Lung (tissue), 12 donors: ENCODE results near the gene MPC1. TPM values are rescaled to one million over a fixed set of nuclear protein-coding genes. Genes with fewer than 3 reads are reported as not detected.
A peak's percentile ranks its signal among the peaks of the same experiment; 100 is the strongest.

Experiments
- ATAC-seq: fragments of 200-7000 bp; cut with Tn5 transposase; one replicate; pipeline ENCODE4 v1.9.1; 2020; ENCODE audit warnings: moderate number of reproducible peaks; ENCODE audit not compliant: insufficient read depth, low FRiP score
- DNase-seq, 3 donors: peaks; one replicate each; pipeline ENCODE4 v3.0.0-alpha.2; 2013 to 2017
- H3K27ac ChIP-seq, 2 donors: one replicate each; pipeline ENCODE4 v1.5.1; 2013; ENCODE audit warnings: mild to moderate bottlenecking in 2 of 2, moderate library complexity in 2 of 2, control low read depth in 1 of 2, inconsistent platforms in 1 of 2, low read depth in 1 of 2, low read length in 1 of 2
- H3K27me3 ChIP-seq, 3 donors: one replicate each; pipeline ENCODE4 v1.5.1; 2013; ENCODE audit warnings: low read length in 2 of 3; ENCODE audit not compliant: control insufficient read depth in 3 of 3, insufficient read depth in 3 of 3
- H3K36me3 ChIP-seq, 4 donors: one replicate each; pipeline ENCODE4 v1.5.1; 2013; ENCODE audit warnings: low read length in 4 of 4, mild to moderate bottlenecking in 1 of 4, moderate library complexity in 1 of 4; ENCODE audit not compliant: control insufficient read depth in 4 of 4, insufficient read depth in 4 of 4
- H3K4me1 ChIP-seq, 5 donors: one replicate each; pipeline ENCODE4 v1.5.1; 2013; ENCODE audit warnings: low read length in 5 of 5, mild to moderate bottlenecking in 2 of 5, moderate library complexity in 1 of 5; ENCODE audit not compliant: control insufficient read depth in 5 of 5, insufficient read depth in 5 of 5
- H3K4me3 ChIP-seq: one replicate; pipeline ENCODE4 v1.5.1; 2013; ENCODE audit warnings: mild to moderate bottlenecking, control low read depth, moderate library complexity
- H3K9ac ChIP-seq, 2 donors: one replicate each; pipeline ENCODE4 v1.5.1; 2013; ENCODE audit warnings: low read length in 2 of 2, control low read depth in 1 of 2; ENCODE audit not compliant: insufficient read depth in 1 of 2
- H3K9me3 ChIP-seq, 4 donors: one replicate each; pipeline ENCODE4 v1.5.1; 2013; ENCODE audit warnings: low read length in 3 of 4, mild to moderate bottlenecking in 1 of 4, moderate library complexity in 1 of 4; ENCODE audit not compliant: control insufficient read depth in 4 of 4, insufficient read depth in 3 of 4
- WGBS, 2 donors: extraction: QIAGEN DNeasy Blood & Tissue Kit; methylation state at CpG; one replicate each; pipeline ENCODE4 v1.1.7; 2013; 5-methylcytosine and 5-hydroxymethylcytosine counted together
- polyA plus RNA-seq, 2 donors: library from polyadenylated mRNA; stranded (reverse); fragments of 200-250 nt; gene quantifications; one replicate each; pipeline ENCODE4 v1.2.1, GENCODE V29; 2013
- total RNA-seq, 2 donors: library from RNA; depleted of rRNA in 1 of 2; stranded (reverse); fragments of >200 nt in 1 of 2; gene quantifications; one replicate each; pipeline ENCODE4 v1.2.1, GENCODE V29; 2014 to 2021
- TF ChIP-seq, protein P1 (sequence below): IDR thresholded peaks from 2 replicates; pipeline ENCODE4 v1.5.1; 2012; ENCODE audit warnings: mild to moderate bottlenecking; ENCODE audit errors: control extremely low read depth, extremely low read depth
- donor health status: control.
- donor health status: control.
- donor health status: Bipolar disorder and iron deficiency.
- donor health status: healthy.
- donor health status: DM: yes; HTN: yes; CAD: no.

Gene MPC1
- total and polyA plus RNA-seq, 4 donors: 30.1 to 103 (median 56.6) TPM

- H3K4me3 ChIP-seq: no peak overlapping the region
- no peaks in the 10 kb centered on the region for H3K9me3 ChIP-seq
- no peak overlapping the region for H3K27ac ChIP-seq
- H3K27me3 ChIP-seq: no peaks in the 10 kb centered on the region
- TF ChIP-seq, protein P1, sequence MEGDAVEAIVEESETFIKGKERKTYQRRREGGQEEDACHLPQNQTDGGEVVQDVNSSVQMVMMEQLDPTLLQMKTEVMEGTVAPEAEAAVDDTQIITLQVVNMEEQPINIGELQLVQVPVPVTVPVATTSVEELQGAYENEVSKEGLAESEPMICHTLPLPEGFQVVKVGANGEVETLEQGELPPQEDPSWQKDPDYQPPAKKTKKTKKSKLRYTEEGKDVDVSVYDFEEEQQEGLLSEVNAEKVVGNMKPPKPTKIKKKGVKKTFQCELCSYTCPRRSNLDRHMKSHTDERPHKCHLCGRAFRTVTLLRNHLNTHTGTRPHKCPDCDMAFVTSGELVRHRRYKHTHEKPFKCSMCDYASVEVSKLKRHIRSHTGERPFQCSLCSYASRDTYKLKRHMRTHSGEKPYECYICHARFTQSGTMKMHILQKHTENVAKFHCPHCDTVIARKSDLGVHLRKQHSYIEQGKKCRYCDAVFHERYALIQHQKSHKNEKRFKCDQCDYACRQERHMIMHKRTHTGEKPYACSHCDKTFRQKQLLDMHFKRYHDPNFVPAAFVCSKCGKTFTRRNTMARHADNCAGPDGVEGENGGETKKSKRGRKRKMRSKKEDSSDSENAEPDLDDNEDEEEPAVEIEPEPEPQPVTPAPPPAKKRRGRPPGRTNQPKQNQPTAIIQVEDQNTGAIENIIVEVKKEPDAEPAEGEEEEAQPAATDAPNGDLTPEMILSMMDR: no peak
- no peak overlapping the region for H3K9ac ChIP-seq
- ATAC-seq: no peak
- no peak for DNase-seq
- WGBS, 2 donors: 95 to 97% methylated on average over 3 of the region's 3 CpGs
- H3K36me3 ChIP-seq: peaks cover 2 to 9% (median 4%) of the 10 kb centered on the region in 4 donors
- peaks cover 0 to 16% (median 0%) of the 10 kb centered on the region in 5 donors for H3K4me1 ChIP-seq
Observed at GRCh38 chr6:166370489-166370888, 12.3 kb downstream of the MPC1 start.

- Histone ChIP-seq H3K4me3 (no peak overlapping the region), H3K9me3 (no peaks in the 10 kb centered on the region), H3K4me1 (peaks cover 0 to 12% (median 0%) of the 10 kb centered on the region in 5 donors), H3K36me3 (peaks cover 2 to 9% (median 4%) of the 10 kb centered on the region in 4 donors), H3K27ac (no peak overlapping the region), H3K27me3 (no peaks in the 10 kb centered on the region), H3K9ac (no peak overlapping the region)
- WGBS, 2 donors: 66 to 71% methylated on average over 3 of the region's 3 CpGs
- no peak for DNase-seq
- TF ChIP-seq, protein P1: no peak
- no peak for ATAC-seq
Observed at GRCh38 chr6:166369782-166370181, 13.0 kb downstream of the MPC1 start.

DNA sequence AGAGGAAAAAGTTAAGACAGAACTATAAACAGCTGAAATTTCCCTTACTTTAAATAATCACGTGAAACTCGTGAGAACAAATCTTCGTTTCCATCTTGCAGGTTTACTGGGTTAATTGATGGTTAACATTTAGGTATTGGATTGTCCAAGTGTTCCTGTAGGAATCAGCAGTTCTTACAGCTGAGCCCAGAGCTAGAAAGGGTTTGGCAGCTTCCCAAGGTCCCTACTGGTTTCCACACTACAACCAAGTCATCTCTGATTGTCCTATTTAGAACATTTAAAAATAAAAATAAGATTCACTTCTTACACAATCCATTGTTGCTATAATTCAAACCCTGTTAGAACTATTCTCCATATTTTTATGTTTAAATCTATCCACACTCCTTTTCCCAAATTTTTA is 15.8 kb downstream of the MPC1 start:
- peaks cover 2 to 21% (median 9%) of the 10 kb centered on the region in 4 donors for H3K36me3 ChIP-seq
- H3K27me3 ChIP-seq: no peaks in the 10 kb centered on the region
- H3K9ac ChIP-seq: no peak overlapping the region
- peak overlapping the region in 1 of 2 donors; percentile 1 for H3K27ac ChIP-seq
- DNase-seq: no peak
- peaks cover 0 to 12% (median 0%) of the 10 kb centered on the region in 5 donors for H3K4me1 ChIP-seq
- TF ChIP-seq, protein P1: no peak
- WGBS, 2 donors: 92 to 94% methylated on average over 3 of the region's 3 CpGs
- no peak for ATAC-seq
- no peak overlapping the region for H3K4me3 ChIP-seq
- no peaks in the 10 kb centered on the region for H3K9me3 ChIP-seq

- H3K27ac ChIP-seq: peak overlapping the region in 1 of 2 donors; percentile 22
- TF ChIP-seq, protein P1: no peak
Observed at GRCh38 chr6:166365806-166366205, 16.9 kb downstream of the MPC1 start.

More at GRCh38 chr6:166365806-166366205, 16.9 kb downstream of the MPC1 start:
- 89 to 95% methylated on average over 6 of the region's 6 CpGs for WGBS, 2 donors
- peaks cover 0 to 10% (median 0%) of the 10 kb centered on the region in 5 donors for H3K4me1 ChIP-seq
- no peak overlapping the region for H3K9ac ChIP-seq
- H3K4me3 ChIP-seq: no peak overlapping the region
- H3K27me3 ChIP-seq: no peaks in the 10 kb centered on the region
- ATAC-seq (no peak), DNase-seq (no peak)
- peaks cover 2 to 21% (median 9%) of the 10 kb centered on the region in 4 donors for H3K36me3 ChIP-seq
- no peaks in the 10 kb centered on the region for H3K9me3 ChIP-seq
